ENCODE measurements around the gene DCST2. TPM values are rescaled to one million over a fixed set of nuclear protein-coding genes. Genes with fewer than 3 reads are reported as not detected.
A peak's percentile ranks its signal among the peaks of the same experiment; 100 is the strongest.

Gene DCST2
- total RNA-seq, 2 experiments from 2014 or later: 0.18 to 0.40 TPM

DNA sequence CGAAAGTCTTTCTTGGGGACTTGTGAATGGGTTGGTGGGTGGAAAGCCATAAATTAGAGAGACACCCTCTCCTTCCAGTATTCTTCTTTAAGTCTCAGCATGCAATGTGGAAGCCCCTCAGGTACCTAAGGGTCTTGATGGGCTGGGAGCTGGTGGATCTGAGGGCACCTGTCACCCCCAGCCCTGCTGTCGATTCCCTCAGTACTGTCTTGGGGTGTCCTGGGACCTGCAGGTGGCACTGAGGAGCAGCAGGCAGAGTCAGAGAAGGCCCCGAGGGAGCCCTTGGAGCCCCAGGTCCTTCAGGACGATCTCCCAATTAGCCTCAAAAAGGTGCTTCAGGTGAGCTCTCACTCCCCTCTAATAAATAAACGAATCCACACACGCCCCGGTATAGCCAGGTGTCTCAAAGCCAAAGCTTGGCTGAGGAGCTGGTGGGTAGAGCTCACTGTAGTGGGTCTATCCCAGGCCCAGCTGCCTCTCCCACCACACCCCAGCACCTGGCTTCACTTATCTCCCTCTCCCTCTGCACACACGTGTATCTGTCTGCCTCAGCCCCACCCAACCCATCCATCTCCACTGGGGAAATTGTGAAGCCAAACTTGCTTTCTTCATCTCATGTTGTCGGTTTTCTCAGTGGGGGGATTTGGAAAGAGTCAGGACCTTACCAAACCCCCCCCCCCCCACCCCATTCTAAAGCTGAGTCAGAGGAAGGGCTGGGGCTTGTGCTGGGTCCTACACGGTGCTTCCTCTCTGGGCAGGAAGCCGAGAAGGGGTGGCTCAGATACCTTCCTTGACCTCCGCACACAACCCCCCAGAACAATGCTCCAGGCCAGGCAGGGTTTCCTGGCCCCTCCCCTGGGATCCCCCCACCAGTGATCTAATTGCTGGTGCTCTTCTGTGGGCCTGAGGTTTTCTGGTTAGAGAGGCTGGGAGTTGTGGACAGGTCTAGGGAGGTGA lies 19.1 kb upstream of the DCST2 start:
- peak; percentile 42 for DNase-seq
- ChIA-PET POLR2A (interaction anchor here (0.8 to 2.4 kb wide), 9 partner anchors 8 to 142 kb away, joined by 3 to 9 read pairs (median 4); partner anchors contain the start of genes CKS1B and PMVK), CTCF (interaction anchor here (0.7 to 6.4 kb wide), 11 partner anchors 9 to 120 kb away, joined by 3 to 65 read pairs (median 4); partner anchors contain the start of genes EFNA4, FLAD1, KRTCAP2 and PMVK)
- peaks cover 12% of the 10 kb centered on the region for H3K36me3 Mint-ChIP-seq (ENCODE audit: low read depth)
- no peaks in the 10 kb centered on the region for H3K9me3 Mint-ChIP-seq
- H3K27ac Mint-ChIP-seq: peak overlapping the region; percentile 84
- H3K4me3 Mint-ChIP-seq: peak overlapping the region; percentile 84
- peaks cover 30% of the 10 kb centered on the region for H3K4me1 Mint-ChIP-seq
- no peaks in the 10 kb centered on the region for H3K27me3 Mint-ChIP-seq

DNA sequence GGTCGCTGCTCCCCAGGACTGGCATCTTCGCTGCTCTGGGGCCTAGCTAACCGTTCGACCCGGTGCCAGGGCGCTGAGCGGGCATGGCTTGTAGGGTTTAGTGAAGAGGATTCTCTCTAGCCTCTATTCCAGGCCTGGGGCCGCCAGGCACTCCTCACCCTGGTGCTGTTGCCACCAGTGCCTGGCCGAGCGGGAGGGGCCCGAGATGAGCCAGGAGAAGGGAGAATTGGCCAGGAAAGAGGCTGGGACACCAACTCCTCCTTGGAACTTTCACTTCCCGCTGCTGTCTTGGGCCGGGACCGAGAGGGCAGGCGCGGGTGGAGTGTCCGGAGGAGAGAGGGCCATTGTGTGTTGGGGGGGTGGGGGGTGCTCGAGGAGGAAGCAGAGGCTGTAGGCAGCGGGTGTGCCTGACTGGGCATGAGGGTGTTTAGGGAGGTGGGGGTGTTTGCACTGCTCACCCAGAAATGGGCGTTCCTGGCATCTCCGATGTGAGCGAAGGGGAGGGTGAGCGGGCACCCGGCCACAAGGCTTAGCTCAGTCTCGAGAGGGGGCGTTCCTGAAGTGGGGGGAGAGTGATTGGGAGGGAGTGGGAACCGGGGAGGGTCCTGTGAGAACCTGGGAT lies 18.3 kb upstream of the DCST2 start:
- CTCF ChIA-PET: interaction anchor here (0.9 to 6.4 kb wide), 10 partner anchors 10 to 121 kb away, joined by 3 to 65 read pairs (median 10); partner anchors contain the start of genes EFNA4, KRTCAP2 and PMVK
- POLR2A ChIA-PET: interaction anchor here (0.8 to 2.2 kb wide), 10 partner anchors 8 to 143 kb away, joined by 3 to 9 read pairs (median 4); partner anchors contain the start of genes FLAD1 and PMVK
- H3K27me3 Mint-ChIP-seq: no peaks in the 10 kb centered on the region
- H3K4me3 Mint-ChIP-seq: peak overlapping the region; percentile 84
- peak; percentile 54 for DNase-seq
- peak overlapping the region; percentile 68 for H3K27ac Mint-ChIP-seq
- H3K36me3 Mint-ChIP-seq (ENCODE audit: low read depth): peaks cover 12% of the 10 kb centered on the region
- H3K9me3 Mint-ChIP-seq: no peaks in the 10 kb centered on the region
- H3K4me1 Mint-ChIP-seq: peaks cover 30% of the 10 kb centered on the region

DNA sequence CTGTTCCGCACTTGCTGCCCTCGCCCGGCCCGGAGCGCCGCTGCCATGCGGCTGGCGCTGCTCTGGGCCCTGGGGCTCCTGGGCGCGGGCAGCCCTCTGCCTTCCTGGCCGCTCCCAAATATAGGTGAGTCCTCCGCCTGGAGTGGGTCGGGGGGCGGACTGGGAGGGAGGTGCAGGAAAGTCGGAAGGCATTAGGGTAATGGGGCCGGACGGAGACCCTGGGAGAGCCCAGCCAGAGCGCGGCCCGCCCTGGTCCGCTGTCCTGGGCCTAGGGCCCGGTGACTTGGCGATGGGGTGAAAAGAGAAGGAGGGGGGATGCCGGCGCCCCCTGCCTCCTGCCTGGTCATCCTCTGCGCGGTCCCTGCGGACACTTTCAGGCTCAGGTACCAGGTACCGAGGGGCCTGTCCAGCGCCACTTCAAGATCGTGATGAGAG lies 17.8 kb upstream of the DCST2 start:
- Mint-ChIP-seq H3K27me3 (no peaks in the 10 kb centered on the region), H3K9me3 (no peaks in the 10 kb centered on the region), H3K4me1 (peaks cover 30% of the 10 kb centered on the region), H3K27ac (peak overlapping the region; percentile 68), H3K4me3 (peak overlapping the region; percentile 84), H3K36me3 (ENCODE audit: low read depth) (peaks cover 9% of the 10 kb centered on the region)
- no peak for DNase-seq
- ChIA-PET CTCF (interaction anchor here (0.6 to 6.4 kb wide), 24 partner anchors 10 to 491 kb away, joined by 3 to 65 read pairs (median 4); partner anchors contain the start of genes EFNA4, FLAD1, KRTCAP2 and PMVK), POLR2A (interaction anchor here (0.8 to 2.2 kb wide), 11 partner anchors 8 to 143 kb away, joined by 3 to 9 read pairs (median 4); partner anchors contain the start of genes CKS1B, FLAD1 and PMVK)

DNA sequence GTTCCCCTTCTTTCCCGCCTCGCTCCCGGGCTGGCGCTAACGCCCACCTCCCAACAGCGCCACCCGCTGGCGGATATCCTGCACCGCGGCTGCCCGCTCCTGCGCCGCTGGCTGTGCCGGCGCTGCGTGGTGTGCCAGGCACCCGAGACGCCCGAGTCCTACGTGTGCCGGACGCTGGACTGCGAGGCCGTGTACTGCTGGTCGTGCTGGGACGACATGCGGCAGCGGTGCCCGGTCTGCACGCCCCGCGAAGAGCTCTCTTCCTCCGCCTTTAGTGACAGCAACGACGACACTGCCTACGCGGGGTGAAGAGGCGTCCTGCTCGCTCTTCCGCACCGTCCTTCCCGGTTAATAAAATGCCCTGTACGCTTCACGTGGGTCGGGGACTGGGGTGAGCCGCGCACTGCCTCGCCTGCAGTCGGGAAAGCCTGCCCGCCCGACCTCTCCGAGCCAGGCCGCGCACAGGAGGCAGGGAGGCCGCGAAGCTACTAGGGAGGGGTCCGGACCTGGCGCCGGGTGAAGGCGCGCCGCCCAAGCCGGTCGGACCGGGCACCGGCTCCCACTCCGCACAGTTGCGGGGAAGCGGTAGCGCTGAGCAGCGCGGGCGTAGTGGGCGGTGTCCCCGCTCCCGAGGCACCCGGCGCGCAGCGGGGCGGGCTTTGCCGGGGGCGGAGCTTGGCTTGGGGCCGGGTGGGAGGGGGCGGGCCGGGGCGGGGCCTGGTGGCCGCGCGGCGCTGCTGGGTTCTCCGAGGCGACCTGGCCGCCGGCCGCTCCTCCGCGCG lies 17.2 kb upstream of the DCST2 start, which contains the start of gene ADAM15:
Gene ADAM15, plus strand, starts transcription at position 757 of the 782 bp plus-strand sequence. CDS start 71 bp downstream, outside the sequence.
- Mint-ChIP-seq H3K4me3 (peak within 1 kb of the TSS; percentile 84), H3K4me1 (peaks cover 30% of the 10 kb centered on the region), H3K9me3 (no peaks in the 10 kb centered on the region), H3K27ac (peak within 1 kb of the TSS; percentile 80), H3K27me3 (no peaks in the 10 kb centered on the region), H3K36me3 (ENCODE audit: low read depth) (peaks cover 3% of the 10 kb centered on the region)
- ChIA-PET POLR2A (interaction anchor here (0.6 to 2.2 kb wide), 18 partner anchors 9 to 582 kb away, joined by 3 to 9 read pairs (median 3); partner anchors contain the start of genes CKS1B, FLAD1, PBXIP1 and PMVK), CTCF (interaction anchor here (0.6 to 6.4 kb wide), 24 partner anchors 9 to 491 kb away, joined by 3 to 65 read pairs (median 4); partner anchors contain the start of genes EFNA4, FLAD1, KRTCAP2 and PMVK)
- DNase-seq: peak; percentile 86

DNA sequence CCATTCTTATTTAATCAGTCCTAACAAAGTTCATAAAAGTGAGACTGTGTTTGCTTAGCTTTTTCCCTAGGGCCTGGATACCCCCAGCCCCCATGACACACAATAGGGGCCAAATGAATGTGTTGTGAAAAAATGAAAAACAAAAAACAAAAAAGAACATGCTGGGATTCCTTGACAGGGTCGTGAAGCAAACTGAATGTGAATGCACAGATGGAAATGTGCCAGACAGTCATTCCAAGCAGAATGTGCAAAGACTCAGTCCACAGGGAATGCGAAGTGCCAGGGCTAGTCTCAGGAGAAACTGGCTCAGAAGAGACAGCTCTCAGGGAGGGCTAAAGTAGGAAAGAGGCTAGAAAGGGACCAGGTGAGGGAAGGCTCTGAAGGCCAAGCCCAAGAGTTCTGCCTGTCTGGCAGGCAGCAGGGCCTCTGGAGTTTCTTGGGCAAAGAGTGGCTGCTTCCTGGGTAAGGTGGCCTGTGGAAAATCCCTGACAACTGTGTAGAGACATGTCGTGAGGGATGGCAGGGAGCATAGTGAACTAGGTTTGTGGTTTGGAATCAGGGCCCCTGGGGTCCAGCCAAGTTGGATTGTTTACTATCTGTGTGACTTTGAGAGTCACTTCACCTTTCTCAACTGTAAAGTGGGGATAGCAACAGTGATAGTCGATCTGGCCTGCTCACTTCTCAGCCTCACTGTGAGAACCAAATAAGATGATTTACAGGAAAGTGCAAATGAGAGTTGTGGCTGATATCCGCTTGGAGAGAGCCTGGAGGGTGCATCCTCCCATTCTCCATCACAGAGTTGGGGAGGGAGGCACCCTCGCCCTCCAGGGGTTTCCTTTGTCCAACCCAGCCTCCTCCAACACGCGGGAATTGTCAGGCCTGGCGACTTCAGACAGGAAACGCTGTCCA lies 16.3 kb upstream of the DCST2 start:
- Mint-ChIP-seq H3K36me3 (ENCODE audit: low read depth) (no peaks in the 10 kb centered on the region), H3K27me3 (no peaks in the 10 kb centered on the region), H3K27ac (peak overlapping the region; percentile 80), H3K9me3 (no peaks in the 10 kb centered on the region), H3K4me3 (peak overlapping the region; percentile 84), H3K4me1 (peaks cover 33% of the 10 kb centered on the region)
- POLR2A ChIA-PET: interaction anchor here (0.6 to 1.5 kb wide), 10 partner anchors 10 to 582 kb away, joined by 3 to 7 read pairs (median 3); partner anchors contain the start of genes CKS1B and PBXIP1
- no peak for DNase-seq
- CTCF ChIA-PET: interaction anchor here (1.0 to 12.9 kb wide), 9 partner anchors 8 to 490 kb away, joined by 3 to 107 read pairs (median 16); partner anchors contain the start of genes EFNA4 and KRTCAP2

DNA sequence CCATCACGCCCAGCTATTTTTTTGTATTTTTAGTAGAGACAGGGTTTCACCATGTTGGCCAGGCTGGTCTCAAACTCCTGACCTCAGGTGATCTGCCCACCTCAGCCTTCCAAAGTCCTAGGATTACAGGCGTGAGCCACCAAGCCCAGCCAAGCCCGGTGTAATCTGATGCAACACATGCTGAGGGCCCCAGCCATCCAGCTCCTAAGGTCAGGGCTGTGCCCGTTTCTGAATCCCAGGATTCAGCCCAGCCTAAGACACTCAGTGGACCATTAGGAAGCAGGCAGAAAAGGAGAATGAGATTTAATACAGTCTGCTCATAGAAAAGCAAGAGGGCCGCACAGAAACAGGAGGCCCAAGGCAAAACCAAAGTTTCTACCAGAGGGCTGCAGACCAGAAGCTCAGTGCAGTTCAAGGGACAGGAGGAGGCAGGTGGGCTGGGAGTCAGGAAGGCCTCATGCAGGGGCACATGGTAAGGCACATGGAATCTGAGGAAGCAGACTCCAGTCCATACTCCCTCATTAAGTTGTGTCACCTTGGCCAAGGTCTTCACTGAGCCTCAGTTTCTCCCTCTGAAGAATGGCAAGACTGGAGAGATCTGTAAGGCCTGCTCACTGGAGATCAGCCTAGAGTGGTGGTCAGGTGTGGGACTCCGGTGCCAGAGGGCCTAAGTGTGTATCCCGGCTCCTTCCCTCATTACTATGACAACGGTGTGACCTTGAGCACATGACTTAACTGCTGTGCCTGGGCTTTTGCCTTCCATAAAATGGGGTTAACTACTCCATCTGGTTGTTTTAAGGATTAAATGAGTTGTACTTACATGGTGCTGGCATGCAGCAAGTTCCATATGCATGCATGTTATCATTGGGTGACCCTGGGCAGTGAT lies 15.1 kb upstream of the DCST2 start:
- ChIA-PET CTCF (interaction anchor here (0.6 to 12.9 kb wide), 2 partner anchors 9 to 435 kb away, joined by 4 to 107 read pairs; no protein-coding TSS in a partner anchor), POLR2A (no interaction called here)
- no peak for DNase-seq
- H3K27ac Mint-ChIP-seq: no peak overlapping the region
- no peaks in the 10 kb centered on the region for H3K36me3 Mint-ChIP-seq (ENCODE audit: low read depth)
- no peaks in the 10 kb centered on the region for H3K27me3 Mint-ChIP-seq
- peaks cover 40% of the 10 kb centered on the region for H3K4me1 Mint-ChIP-seq
- H3K9me3 Mint-ChIP-seq: no peaks in the 10 kb centered on the region
- H3K4me3 Mint-ChIP-seq: no peak overlapping the region

DNA sequence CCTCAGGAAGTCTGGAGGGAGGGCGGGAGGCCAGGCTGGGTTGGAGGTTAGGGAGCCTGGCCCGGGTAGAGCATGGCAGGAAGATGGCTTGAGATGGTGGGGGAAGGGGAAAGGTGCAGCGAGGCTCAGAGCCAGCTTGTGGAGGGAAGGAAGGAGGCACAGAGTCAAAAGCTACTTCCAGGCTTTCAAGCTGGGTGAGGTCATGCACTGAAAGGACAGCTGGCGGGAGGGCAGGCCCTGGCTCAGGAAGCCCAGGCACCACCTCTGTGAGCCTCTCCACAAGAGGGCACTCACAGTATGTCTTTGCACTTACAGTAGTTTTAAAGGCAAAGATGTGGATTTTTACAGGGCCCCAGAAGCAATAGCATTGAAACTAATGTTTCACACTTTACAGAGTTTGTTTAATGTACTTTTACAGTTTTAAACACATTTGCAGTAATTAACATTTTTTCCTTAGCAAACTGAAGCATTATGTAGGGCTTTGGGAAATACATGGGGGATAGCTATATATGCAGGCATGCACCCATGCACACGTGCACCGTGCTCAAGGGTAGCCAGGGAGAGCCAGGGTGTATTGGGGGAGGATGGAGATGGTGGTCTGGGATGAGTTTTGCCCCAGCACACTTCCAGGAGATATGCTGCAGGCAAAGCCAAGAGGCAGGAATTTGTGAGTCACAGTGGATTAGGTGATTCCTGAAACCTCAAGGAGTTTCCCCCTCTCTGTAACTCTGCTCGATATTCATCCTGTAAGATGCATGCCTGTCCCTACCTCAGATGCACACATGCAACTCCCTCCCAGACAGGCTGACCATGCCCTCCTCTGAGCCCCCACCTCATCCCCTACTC lies 11.5 kb upstream of the DCST2 start:
- peaks cover 3% of the 10 kb centered on the region for H3K27me3 Mint-ChIP-seq
- no peak overlapping the region for H3K4me3 Mint-ChIP-seq
- ChIA-PET CTCF (interaction anchor here (1.0 to 12.9 kb wide), 13 partner anchors 13 to 101 kb away, joined by 3 to 107 read pairs (median 5); partner anchors contain the start of genes EFNA4, PYGO2 and SHC1), POLR2A (interaction anchor here (1.1 to 2.4 kb wide), 3 partner anchors 13 to 40 kb away, joined by 4 to 7 read pairs (median 5); no protein-coding TSS in a partner anchor)
- H3K9me3 Mint-ChIP-seq: no peaks in the 10 kb centered on the region
- peaks cover 17% of the 10 kb centered on the region for H3K4me1 Mint-ChIP-seq
- no peaks in the 10 kb centered on the region for H3K36me3 Mint-ChIP-seq (ENCODE audit: low read depth)
- DNase-seq: peak; percentile 73
- no peak overlapping the region for H3K27ac Mint-ChIP-seq

DNA sequence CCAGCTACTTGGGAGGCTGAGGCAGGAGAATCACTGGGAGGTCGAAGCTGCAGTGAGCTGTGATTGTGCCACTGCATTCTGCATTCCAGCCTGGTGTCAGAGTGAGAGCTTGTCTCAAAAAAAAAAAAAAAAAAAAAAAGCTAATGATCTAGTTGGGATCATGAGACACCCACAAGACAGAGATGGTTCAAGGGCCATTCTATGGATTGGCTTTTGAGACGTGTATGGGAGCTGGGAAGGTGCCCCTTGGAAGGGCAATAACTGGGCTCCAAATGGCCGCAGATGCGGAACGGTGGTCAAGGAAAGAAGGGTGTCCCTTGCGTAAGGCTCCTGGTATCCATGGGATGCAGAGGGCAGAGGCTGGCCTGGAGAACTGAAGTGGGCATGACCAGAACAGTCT lies 10.8 kb upstream of the DCST2 start:
- DNase-seq: no peak
- H3K9me3 Mint-ChIP-seq: no peaks in the 10 kb centered on the region
- peaks cover 12% of the 10 kb centered on the region for H3K4me1 Mint-ChIP-seq
- no peaks in the 10 kb centered on the region for H3K36me3 Mint-ChIP-seq (ENCODE audit: low read depth)
- no peak overlapping the region for H3K4me3 Mint-ChIP-seq
- ChIA-PET POLR2A (interaction anchor here (1.1 to 2.4 kb wide), 3 partner anchors 14 to 41 kb away, joined by 4 to 7 read pairs (median 5); no protein-coding TSS in a partner anchor), CTCF (interaction anchor here (0.6 to 12.9 kb wide), 19 partner anchors 14 to 485 kb away, joined by 3 to 107 read pairs (median 3); partner anchors contain the start of genes EFNA4, KRTCAP2, PYGO2 and SHC1)
- H3K27ac Mint-ChIP-seq: no peak overlapping the region
- H3K27me3 Mint-ChIP-seq: peaks cover 3% of the 10 kb centered on the region

DNA sequence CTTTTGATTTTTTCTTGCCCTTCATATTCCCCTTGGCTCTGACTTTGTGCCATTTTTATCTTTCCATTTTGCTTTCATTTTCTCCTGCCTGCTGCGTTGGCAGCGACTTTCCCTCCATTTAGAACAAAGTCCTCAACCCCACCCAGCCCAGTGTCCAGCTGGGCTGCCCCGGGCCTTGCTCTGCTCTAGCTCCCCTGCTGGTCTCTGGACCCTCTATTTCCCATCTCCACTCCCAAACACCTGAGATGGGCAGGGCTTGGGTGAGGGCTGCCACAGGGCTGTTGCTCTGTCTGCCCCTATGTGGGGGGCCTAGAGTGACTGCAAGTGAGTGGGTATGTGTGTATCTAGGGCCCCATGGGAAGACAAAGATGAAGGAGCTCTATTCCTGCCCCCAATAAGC lies 10.2 kb upstream of the DCST2 start:
- H3K36me3 Mint-ChIP-seq (ENCODE audit: low read depth): no peaks in the 10 kb centered on the region
- no peak for DNase-seq
- H3K9me3 Mint-ChIP-seq: no peaks in the 10 kb centered on the region
- POLR2A ChIA-PET: interaction anchor here (1.1 to 2.4 kb wide), 2 partner anchors 18 to 41 kb away, joined by 4 to 7 read pairs; no protein-coding TSS in a partner anchor
- no peak overlapping the region for H3K4me3 Mint-ChIP-seq
- H3K27ac Mint-ChIP-seq: no peak overlapping the region
- H3K27me3 Mint-ChIP-seq: peaks cover 3% of the 10 kb centered on the region
- peaks cover 17% of the 10 kb centered on the region for H3K4me1 Mint-ChIP-seq
- CTCF ChIA-PET: interaction anchor here (0.6 to 12.9 kb wide), 17 partner anchors 14 to 484 kb away, joined by 3 to 107 read pairs (median 3); partner anchors contain the start of genes EFNA4, KRTCAP2 and SHC1
